AG10803 (cell line): ENCODE data around the gene MRPL24.

Source experiments
- DNase-seq: peaks from one replicate; pipeline ENCODE4 v3.0.0; 2010; ENCODE audit warnings: low read depth
- H3K4me3 ChIP-seq: 2 replicates; pipeline ENCODE4 v1.5.1; 2011; ENCODE audit warnings: mild to moderate bottlenecking, low read length, control low read depth
- CTCF ChIP-seq: conservative IDR thresholded peaks from 2 replicates; pipeline ENCODE4 v1.5.1; 2011; ENCODE audit warnings: mild to moderate bottlenecking, low read length, control low read depth, inconsistent platforms

MRPL24 gene

GRCh38 chr1:156694690-156694962 lies 46.3 kb downstream of the MRPL24 start:
- DNase-seq = no peak
- no peak for TF ChIP-seq CTCF
- no peak overlapping the region for H3K4me3 ChIP-seq

- no peak overlapping the region for H3K4me3 ChIP-seq
- DNase-seq = no peak
- TF ChIP-seq CTCF = no peak
These were observed 46.8 kb downstream of the MRPL24 start for GRCh38 chr1:156693848-156694689.

- TF ChIP-seq CTCF = no peak
- no peak overlapping the region for H3K4me3 ChIP-seq
- DNase-seq = no peak
These were observed 47.7 kb downstream of the MRPL24 start for GRCh38 chr1:156692925-156693847.

- no peak for TF ChIP-seq CTCF
- H3K4me3 ChIP-seq = no peak overlapping the region
These were observed 48.4 kb downstream of the MRPL24 start for GRCh38 chr1:156692441-156692924.

GRCh38 chr1:156691665-156692440 lies 49.0 kb downstream of the MRPL24 start:
- no peak overlapping the region for H3K4me3 ChIP-seq
- DNase-seq = no peak
- TF ChIP-seq CTCF = peak; percentile 33

More at GRCh38 chr1:156692441-156692924, 48.4 kb downstream of the MRPL24 start:
- DNase-seq = no peak

GRCh38 chr1:156691191-156691590 lies 49.7 kb downstream of the MRPL24 start:
- DNase-seq = no peak
- no peak for TF ChIP-seq CTCF
- H3K4me3 ChIP-seq = no peak overlapping the region
